ENCODE data around the gene RBP2.

Gene RBP2

DNA sequence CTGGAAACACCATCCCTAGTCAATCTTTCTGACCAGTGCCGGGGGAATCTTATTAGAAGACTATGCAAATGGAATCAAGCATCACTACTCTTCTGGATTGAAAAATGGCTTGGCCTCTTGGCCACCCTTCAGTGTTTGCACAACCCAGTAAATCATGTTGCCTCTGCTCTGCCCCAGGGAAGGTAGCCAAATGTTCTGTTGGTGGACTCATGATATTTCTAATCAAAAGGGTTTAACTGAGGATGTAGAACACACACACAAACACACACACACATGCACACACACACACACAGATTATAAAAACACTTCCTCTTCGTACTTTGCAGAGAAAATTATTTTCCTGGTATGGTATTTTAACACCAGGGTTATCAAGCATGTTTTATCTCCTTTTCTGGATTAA, 7.9 kb downstream of the RBP2 start:
- DNase-seq (ENCODE audit: low spot score in 2 of 2) (no peak), ATAC-seq (ENCODE audit: low read depth) (no peak)
- no peaks in the 10 kb centered on the region for H3K4me1 Mint-ChIP-seq
- H3K4me3 Mint-ChIP-seq, result no peak overlapping the region
- no peak overlapping the region for H3K27ac Mint-ChIP-seq
- no peaks in the 10 kb centered on the region for H3K9me3 Mint-ChIP-seq
- no peaks in the 10 kb centered on the region for H3K27me3 Mint-ChIP-seq
- peaks cover 4% of the 10 kb centered on the region for H3K36me3 Mint-ChIP-seq

DNA sequence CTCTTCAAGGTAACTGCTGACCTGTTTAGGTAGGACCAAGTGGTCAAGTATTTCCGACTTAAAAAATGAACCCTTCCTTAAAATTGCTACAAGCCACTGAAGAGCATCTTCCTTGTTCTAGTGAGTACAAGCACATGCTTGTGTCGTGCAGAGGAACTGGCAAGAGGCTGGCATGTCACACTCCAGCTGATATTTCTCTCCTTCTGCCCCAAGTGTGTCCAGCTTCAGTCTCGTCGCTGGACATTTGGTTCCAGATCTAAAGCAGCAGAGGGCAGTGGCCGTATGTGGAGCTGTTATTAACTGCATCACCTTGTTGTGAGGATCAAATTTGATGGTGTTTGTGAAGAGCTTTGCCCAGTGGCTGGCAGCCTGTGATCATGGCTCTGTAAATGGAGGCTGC, 10.0 kb downstream of the RBP2 start:
- no peaks in the 10 kb centered on the region for H3K27me3 Mint-ChIP-seq
- H3K4me3 Mint-ChIP-seq, result no peak overlapping the region
- no peaks in the 10 kb centered on the region for H3K4me1 Mint-ChIP-seq
- H3K27ac Mint-ChIP-seq, result no peak overlapping the region
- no peaks in the 10 kb centered on the region for H3K9me3 Mint-ChIP-seq
- DNase-seq (ENCODE audit: low spot score in 2 of 2) (no peak), ATAC-seq (ENCODE audit: low read depth) (no peak)
- H3K36me3 Mint-ChIP-seq, result peaks cover 4% of the 10 kb centered on the region

DNA sequence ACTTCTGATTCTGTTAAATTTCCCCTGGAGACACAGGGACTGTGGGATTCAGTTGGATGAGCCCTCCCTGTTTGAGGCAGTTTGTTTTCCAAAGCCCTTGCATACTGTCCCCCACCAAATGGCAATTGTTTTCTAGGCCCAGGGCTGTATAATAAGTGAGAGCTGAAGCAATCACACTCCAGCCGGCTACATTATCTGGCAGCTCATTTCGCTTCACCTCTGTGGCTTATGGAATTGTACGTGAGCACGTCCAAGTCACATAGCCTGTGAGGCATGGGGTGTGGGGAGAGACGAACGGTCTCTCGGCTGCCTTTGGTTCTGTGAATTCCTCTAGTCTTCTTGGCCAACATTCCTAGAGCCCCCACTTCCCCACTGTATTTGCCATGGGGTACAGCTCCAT, 10.7 kb downstream of the RBP2 start:
- Mint-ChIP-seq H3K9me3 (no peaks in the 10 kb centered on the region), H3K36me3 (peaks cover 4% of the 10 kb centered on the region)

DNA sequence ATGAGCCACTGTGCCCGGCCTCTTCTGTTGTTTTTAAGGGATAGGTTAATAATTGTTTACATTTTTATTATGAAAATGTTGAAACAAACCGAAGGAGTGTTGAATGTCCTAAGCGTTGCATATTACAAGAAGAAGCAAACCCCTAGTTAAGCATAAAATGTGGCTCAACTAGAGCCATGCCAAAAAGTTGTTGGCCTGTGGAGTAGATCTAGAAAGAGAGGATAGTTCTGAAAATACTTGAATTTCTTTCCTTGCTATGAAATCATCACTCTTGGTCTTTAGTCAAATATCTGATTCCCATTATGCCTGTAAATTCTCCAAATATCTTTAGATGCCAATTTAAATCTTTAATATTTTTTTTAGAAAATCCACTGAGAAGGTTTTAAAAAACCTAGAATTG, 12.8 kb downstream of the RBP2 start:
- Mint-ChIP-seq H3K27ac (no peak overlapping the region), H3K27me3 (peaks cover 1% of the 10 kb centered on the region), H3K36me3 (peaks cover 4% of the 10 kb centered on the region), H3K9me3 (peaks cover 1% of the 10 kb centered on the region), H3K4me3 (no peak overlapping the region), H3K4me1 (no peaks in the 10 kb centered on the region)
- DNase-seq (ENCODE audit: low spot score in 2 of 2) (no peak), ATAC-seq (ENCODE audit: low read depth) (no peak)

More for the DNA sequence above, 10.7 kb downstream of the RBP2 start:
- H3K4me1 Mint-ChIP-seq, result no peaks in the 10 kb centered on the region
- H3K27me3 Mint-ChIP-seq, result no peaks in the 10 kb centered on the region
- H3K4me3 Mint-ChIP-seq, result no peak overlapping the region
- DNase-seq (ENCODE audit: low spot score in 2 of 2) (no peak), ATAC-seq (ENCODE audit: low read depth) (no peak)
- no peak overlapping the region for H3K27ac Mint-ChIP-seq

DNA sequence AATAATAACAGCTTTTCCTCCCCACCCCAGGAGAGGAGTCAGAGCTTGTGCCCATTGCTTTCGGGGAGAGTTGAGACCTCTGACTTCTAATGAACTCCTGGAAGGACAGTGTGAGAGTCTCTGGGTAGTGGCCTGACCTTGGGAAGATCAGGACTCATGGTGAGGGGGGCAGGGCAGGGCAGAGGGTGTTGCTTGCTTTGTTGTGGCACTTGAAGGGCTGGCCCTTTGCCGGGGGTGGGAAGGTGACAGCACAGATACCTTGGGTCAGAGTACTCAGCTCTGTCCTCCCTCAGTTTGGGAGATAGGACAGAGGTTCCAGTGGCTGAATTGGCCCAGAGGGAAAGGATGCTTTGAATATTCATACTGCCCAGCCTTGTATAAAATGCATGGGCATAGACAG, 15.8 kb downstream of the RBP2 start:
- H3K9me3 Mint-ChIP-seq, result peaks cover 1% of the 10 kb centered on the region
- no peak for ATAC-seq (ENCODE audit: low read depth)
- no peak for DNase-seq (ENCODE audit: low spot score in 2 of 2)
- H3K27ac Mint-ChIP-seq, result no peak overlapping the region
- no peaks in the 10 kb centered on the region for H3K4me1 Mint-ChIP-seq
- no peaks in the 10 kb centered on the region for H3K36me3 Mint-ChIP-seq
- H3K27me3 Mint-ChIP-seq, result peaks cover 2% of the 10 kb centered on the region
- no peak overlapping the region for H3K4me3 Mint-ChIP-seq

DNA sequence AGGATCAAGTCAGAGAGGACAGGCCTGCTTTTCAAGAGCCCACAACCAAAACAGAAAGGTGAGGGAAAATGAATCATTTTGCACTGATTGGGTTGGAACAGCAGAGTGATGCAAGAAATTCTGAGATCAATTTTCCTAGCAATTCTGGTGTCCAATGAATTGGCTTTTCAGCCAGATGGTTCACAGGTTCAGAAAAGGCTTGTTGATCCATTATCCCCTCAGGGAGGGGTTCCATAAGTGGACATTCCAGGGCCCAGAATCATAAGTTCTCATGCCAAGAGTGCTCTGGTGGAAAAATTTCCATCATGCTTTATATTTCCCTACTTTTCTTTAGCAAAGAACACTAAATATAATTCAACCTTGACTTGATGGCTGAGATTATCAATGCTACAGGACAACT, 16.2 kb downstream of the RBP2 start:
- Mint-ChIP-seq H3K4me1 (no peaks in the 10 kb centered on the region), H3K4me3 (no peak overlapping the region), H3K27ac (no peak overlapping the region), H3K27me3 (peaks cover 2% of the 10 kb centered on the region), H3K9me3 (peaks cover 1% of the 10 kb centered on the region), H3K36me3 (no peaks in the 10 kb centered on the region)
- DNase-seq (ENCODE audit: low spot score in 2 of 2), result no peak
- ATAC-seq (ENCODE audit: low read depth), result no peak

DNA sequence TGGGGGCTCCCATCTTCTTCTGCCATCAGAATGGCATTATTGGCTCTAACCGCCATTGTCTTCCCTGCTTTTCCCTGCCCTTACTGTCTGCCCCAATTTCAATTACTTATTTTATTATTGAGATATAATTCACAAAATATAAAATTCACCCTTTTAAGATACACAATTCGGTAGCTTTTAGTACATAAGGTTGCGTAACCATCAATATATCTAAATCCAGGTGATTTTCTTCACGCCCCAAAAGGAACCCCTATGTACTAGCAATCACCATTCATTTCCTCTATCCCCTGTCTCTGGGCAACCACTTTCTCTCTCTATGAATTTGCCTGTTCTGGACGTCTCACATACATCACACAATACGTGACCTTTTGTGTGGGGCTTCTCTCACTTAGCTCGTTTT, 18.0 kb downstream of the RBP2 start:
- no peaks in the 10 kb centered on the region for H3K4me1 Mint-ChIP-seq
- peaks cover 2% of the 10 kb centered on the region for H3K27me3 Mint-ChIP-seq
- peaks cover 1% of the 10 kb centered on the region for H3K9me3 Mint-ChIP-seq
- no peak overlapping the region for H3K27ac Mint-ChIP-seq
- H3K4me3 Mint-ChIP-seq, result no peak overlapping the region
- H3K36me3 Mint-ChIP-seq, result no peaks in the 10 kb centered on the region
- no peak for DNase-seq (ENCODE audit: low spot score in 2 of 2)
- no peak for ATAC-seq (ENCODE audit: low read depth)

DNA sequence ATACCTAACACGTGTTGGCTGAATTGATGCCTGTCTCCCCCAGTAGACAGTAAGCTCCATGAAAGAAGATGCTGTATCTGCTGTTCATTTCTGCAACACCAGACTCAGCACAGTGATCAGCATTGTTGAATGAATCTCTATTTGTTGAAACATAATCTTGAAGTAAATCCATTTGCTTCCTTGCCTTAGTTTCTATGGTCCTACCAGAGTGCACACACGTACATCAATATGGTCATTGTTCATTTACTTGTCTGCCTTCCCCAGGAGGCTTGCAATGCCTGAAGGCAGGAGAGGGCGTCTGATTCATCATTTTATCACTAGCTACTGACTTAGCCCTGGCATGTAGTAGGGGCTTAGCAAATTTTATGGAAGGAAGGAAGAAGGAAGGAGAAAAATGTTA, 19.2 kb downstream of the RBP2 start:
- Mint-ChIP-seq H3K36me3 (no peaks in the 10 kb centered on the region), H3K4me1 (no peaks in the 10 kb centered on the region), H3K4me3 (no peak overlapping the region), H3K9me3 (peaks cover 1% of the 10 kb centered on the region), H3K27ac (no peak overlapping the region), H3K27me3 (peaks cover 2% of the 10 kb centered on the region)
- ATAC-seq (ENCODE audit: low read depth), result no peak
- no peak for DNase-seq (ENCODE audit: low spot score in 2 of 2)

DNA sequence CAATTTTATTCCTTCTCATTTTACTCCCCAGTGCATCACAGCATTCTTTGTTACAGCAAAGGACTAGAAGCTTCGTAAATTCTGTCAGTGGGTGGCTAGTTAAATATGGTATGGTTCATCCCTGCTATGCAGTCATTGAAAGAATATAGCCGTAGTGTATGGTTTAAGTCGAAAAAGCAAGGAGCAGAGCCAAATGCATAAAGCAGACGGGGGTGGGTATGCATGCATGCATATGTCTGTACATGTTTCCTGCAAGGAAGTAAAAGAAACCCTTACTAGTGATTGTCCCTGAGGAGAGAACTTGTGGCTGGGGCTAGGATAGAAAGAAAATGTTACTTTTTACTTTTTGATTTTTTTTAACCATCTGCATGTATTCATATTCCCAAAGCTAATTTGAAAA, 19.9 kb downstream of the RBP2 start:
- ATAC-seq (ENCODE audit: low read depth) (no peak), DNase-seq (ENCODE audit: low spot score in 2 of 2) (no peak)
- Mint-ChIP-seq H3K4me3 (no peak overlapping the region), H3K27me3 (peaks cover 2% of the 10 kb centered on the region), H3K27ac (no peak overlapping the region), H3K36me3 (no peaks in the 10 kb centered on the region), H3K4me1 (no peaks in the 10 kb centered on the region), H3K9me3 (peaks cover 1% of the 10 kb centered on the region)

DNA sequence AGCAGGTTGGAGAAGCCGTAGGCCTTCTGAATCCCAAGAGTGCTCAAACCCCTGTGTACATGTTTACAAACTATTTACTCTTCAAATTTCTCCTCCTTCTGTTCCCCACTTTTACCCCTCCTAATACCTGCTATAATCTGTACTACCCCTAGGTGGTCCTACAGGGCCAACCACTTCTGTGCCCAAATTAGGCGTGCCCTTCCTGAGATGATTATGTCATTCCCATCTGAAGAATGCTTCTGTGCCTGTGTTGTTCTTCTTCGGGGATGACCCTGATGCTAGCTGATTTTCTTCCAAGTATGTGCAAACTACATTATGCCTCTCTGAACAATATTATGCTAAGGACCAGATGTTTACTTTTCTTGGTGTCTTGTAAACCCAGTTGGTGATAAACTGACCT, 20.5 kb downstream of the RBP2 start:
- DNase-seq (ENCODE audit: low spot score in 2 of 2), result no peak
- ATAC-seq (ENCODE audit: low read depth), result no peak
- Mint-ChIP-seq H3K9me3 (peaks cover 1% of the 10 kb centered on the region), H3K4me3 (no peak overlapping the region), H3K27ac (no peak overlapping the region), H3K4me1 (no peaks in the 10 kb centered on the region), H3K27me3 (peaks cover 2% of the 10 kb centered on the region), H3K36me3 (no peaks in the 10 kb centered on the region)

DNA sequence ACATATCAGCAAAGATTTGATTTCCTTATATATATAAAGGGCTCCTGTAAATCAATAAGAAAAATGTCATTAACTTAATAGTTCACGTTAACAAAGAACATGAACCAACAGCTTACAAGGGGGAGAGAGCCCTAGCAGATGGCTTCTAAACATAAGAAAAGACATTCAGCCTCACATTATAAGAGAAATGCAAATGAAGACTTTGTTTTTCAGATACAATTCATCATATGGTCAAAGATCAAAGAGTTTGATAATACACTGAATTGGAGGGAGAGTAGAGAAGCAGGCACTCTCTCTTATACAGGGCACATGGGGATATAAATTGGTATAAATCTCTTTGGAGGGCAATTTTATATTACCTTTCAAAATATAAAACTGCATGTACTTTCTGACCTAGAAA, 21.1 kb downstream of the RBP2 start:
- H3K27ac Mint-ChIP-seq, result no peak overlapping the region
- no peaks in the 10 kb centered on the region for H3K36me3 Mint-ChIP-seq
- no peak overlapping the region for H3K4me3 Mint-ChIP-seq
- H3K9me3 Mint-ChIP-seq, result peaks cover 1% of the 10 kb centered on the region
- DNase-seq (ENCODE audit: low spot score in 2 of 2), result no peak
- H3K4me1 Mint-ChIP-seq, result no peaks in the 10 kb centered on the region
- no peak for ATAC-seq (ENCODE audit: low read depth)
- H3K27me3 Mint-ChIP-seq, result peaks cover 2% of the 10 kb centered on the region

DNA sequence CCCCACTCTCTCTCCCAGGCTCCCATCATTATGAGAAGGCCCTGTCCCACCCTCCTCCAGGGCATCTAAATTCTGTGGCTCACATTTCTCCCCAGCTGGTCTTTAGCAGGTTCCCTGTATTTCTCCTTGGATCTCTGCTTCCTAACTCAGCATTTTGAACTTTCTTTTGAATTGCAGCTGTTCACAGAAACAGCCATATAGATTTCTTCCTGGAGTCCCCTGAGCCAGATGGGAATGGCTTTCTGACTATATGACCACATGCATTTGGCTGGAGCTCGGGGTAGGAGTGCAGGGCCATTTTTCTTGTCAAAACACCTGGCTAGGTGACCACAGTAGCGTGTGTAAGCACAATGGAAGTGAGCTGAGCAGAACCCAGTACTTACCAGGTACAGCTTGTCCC, 22.0 kb downstream of the RBP2 start:
- no peaks in the 10 kb centered on the region for H3K4me1 Mint-ChIP-seq

DNA sequence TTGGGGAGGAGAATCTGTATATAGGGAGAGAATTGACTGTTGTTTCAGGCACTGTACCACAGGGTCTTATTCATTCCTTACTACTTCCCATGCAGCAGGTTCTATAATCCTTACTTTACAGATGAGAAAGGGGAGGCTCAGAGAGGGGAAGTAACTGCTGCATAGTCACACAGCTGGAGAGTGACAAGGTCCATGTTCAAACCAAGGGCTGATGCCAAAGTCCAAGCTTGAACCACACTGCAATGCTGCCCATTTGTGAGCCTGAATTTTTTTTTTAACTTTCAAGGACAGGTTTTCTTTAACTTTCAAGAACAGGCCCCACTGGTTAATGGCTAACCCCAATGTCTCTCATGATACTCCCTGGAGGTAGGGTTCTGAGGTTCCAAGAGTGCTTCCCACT, 26.2 kb downstream of the RBP2 start:
- H3K4me3 Mint-ChIP-seq, result no peak overlapping the region
- no peaks in the 10 kb centered on the region for H3K27me3 Mint-ChIP-seq
- ATAC-seq (ENCODE audit: low read depth), result no peak
- no peak for DNase-seq (ENCODE audit: low spot score in 2 of 2)
- H3K36me3 Mint-ChIP-seq, result no peaks in the 10 kb centered on the region
- H3K27ac Mint-ChIP-seq, result no peak overlapping the region
- H3K9me3 Mint-ChIP-seq, result no peaks in the 10 kb centered on the region
- H3K4me1 Mint-ChIP-seq, result no peaks in the 10 kb centered on the region

More for the DNA sequence above, 22.0 kb downstream of the RBP2 start:
- no peak overlapping the region for H3K4me3 Mint-ChIP-seq
- H3K9me3 Mint-ChIP-seq, result peaks cover 1% of the 10 kb centered on the region
- H3K27ac Mint-ChIP-seq, result no peak overlapping the region
- H3K36me3 Mint-ChIP-seq, result no peaks in the 10 kb centered on the region
- H3K27me3 Mint-ChIP-seq, result peaks cover 2% of the 10 kb centered on the region
- no peak for ATAC-seq (ENCODE audit: low read depth)
- no peak for DNase-seq (ENCODE audit: low spot score in 2 of 2)

DNA sequence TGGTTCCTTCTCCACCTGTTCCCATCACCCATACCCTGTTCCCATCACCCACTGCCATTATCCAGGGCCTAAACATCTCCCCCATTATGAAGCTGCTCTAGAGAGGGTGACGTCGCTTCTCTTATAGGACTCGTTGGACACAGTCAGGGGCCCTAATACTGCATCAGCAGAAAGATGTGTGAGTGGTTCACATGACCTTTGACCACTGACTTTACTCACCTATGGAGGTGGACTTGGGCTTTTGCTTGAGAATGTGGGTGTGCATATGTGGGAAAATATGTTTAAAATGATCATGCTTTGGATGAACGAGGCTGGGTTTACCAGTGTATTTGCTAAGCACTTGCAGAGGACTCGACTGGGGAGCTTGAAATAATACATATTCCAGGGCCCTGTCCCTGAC, 26.8 kb downstream of the RBP2 start:
- Mint-ChIP-seq H3K4me3 (no peak overlapping the region), H3K27me3 (no peaks in the 10 kb centered on the region), H3K4me1 (no peaks in the 10 kb centered on the region), H3K36me3 (peaks cover under 1% of the 10 kb centered on the region), H3K9me3 (no peaks in the 10 kb centered on the region), H3K27ac (no peak overlapping the region)
- DNase-seq (ENCODE audit: low spot score in 2 of 2), result no peak
- no peak for ATAC-seq (ENCODE audit: low read depth)

DNA sequence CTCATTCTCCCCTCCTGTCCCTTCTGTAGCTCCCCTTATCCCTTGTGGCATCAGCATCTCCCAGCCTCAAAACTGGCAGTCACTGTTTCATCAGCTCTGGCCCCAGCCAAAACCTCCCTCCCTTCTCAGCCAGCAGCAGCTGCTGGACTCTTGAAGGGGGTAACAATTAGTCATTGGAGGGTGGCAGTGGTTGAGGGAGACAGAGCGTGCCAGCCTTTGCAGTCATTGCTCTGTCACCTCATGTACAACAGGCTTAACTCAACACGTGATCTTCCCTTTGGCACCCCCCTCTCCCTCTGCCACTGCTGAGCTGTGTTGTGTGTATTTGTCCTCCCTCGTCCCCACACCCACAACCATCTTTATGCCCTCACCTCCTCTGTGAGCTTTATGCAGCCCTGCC, 28.2 kb downstream of the RBP2 start:
- no peaks in the 10 kb centered on the region for H3K4me1 Mint-ChIP-seq

DNA sequence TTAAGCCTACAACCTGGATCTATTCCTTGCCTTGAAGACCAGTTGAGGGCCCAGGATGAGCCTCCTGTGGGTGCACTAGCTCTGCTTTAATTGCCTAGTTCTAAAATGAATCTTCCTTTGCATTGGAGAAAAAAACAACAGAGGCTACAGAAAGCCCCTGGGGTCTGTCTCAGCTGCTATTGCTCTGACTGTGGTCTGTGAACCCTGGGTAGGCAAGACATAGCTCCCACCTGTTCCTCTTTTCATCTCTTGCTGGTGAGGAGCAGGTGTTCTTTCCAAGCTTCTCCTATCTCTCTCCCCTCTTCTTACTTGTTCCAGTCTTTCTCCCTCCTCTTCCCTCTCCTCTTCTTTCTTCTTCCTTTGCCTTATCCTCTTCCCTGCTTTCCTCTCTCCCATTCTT, 28.8 kb downstream of the RBP2 start:
- DNase-seq (ENCODE audit: low spot score in 2 of 2) (no peak), ATAC-seq (ENCODE audit: low read depth) (no peak)
- H3K9me3 Mint-ChIP-seq, result no peaks in the 10 kb centered on the region
- peaks cover 3% of the 10 kb centered on the region for H3K36me3 Mint-ChIP-seq
- no peak overlapping the region for H3K27ac Mint-ChIP-seq
- H3K4me1 Mint-ChIP-seq, result no peaks in the 10 kb centered on the region
- H3K27me3 Mint-ChIP-seq, result no peaks in the 10 kb centered on the region
- no peak overlapping the region for H3K4me3 Mint-ChIP-seq

More for the DNA sequence above, 28.2 kb downstream of the RBP2 start:
- H3K4me3 Mint-ChIP-seq, result no peak overlapping the region
- no peaks in the 10 kb centered on the region for H3K27me3 Mint-ChIP-seq
- ATAC-seq (ENCODE audit: low read depth) (no peak), DNase-seq (ENCODE audit: low spot score in 2 of 2) (no peak)
- H3K36me3 Mint-ChIP-seq, result peaks cover 3% of the 10 kb centered on the region
- H3K9me3 Mint-ChIP-seq, result no peaks in the 10 kb centered on the region
- no peak overlapping the region for H3K27ac Mint-ChIP-seq
